ENCODE data around the gene TMIGD2. TPM values are rescaled to one million over a fixed set of nuclear protein-coding genes. Genes with fewer than 3 reads are reported as not detected.
"Not testable (repeated sequence)": the region's sequence is repeated elsewhere in the genome, so short reads cannot be mapped to it uniquely, and the experiment has no call there.

Gene TMIGD2, protein sequence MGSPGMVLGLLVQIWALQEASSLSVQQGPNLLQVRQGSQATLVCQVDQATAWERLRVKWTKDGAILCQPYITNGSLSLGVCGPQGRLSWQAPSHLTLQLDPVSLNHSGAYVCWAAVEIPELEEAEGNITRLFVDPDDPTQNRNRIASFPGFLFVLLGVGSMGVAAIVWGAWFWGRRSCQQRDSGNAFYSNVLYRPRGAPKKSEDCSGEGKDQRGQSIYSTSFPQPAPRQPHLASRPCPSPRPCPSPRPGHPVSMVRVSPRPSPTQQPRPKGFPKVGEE
- total RNA-seq: 20.1 and 20.9 TPM in 2 replicates

DNA sequence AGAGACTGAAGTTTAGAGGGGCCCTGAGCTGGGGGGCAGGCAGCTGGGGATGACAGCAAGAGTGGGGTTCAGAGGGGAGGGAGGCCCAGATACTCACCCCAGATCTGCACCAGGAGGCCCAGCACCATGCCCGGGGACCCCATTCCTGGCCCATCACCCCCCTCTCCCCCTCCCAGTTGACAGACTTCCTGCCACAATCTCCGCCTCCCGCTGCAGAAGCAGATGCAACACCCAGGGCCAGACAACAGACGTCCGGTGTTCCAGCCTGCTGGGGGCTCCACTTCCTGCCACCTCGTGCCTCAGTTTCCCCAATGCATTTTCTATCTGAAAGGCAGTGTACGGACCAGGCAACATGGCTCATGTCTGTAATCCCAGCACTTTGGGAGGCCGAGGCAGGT, at the start of gene TMIGD2:
TMIGD2 (minus strand) TSS at position 147 of the 398 bp plus-strand sequence; CDS start at position 143, 4 bp downstream.
- intact Hi-C loops (cut with micrococcal nuclease): no loop called here

DNA sequence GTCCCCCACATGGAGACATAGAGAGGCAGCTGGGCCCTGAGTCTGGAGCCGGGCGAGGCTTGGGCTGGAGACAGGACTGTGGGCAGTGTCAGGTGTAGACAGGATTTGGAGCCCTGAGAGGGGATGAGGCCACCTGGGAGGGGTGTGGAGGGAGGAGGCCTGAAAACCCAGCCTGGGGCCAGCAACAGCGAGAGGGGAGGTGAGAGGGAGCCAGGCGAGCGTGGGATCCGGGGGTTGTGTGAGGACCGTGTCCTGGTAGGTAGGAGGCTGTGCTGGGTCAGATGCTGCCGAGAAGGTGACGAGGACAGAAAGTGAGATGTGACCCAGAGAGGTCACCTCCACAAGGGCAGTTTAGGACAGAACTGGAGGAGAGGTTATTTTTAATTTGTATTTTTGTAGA, 48.5 kb upstream of the TMIGD2 start:
- intact Hi-C loops (cut with micrococcal nuclease): no loop called here

DNA sequence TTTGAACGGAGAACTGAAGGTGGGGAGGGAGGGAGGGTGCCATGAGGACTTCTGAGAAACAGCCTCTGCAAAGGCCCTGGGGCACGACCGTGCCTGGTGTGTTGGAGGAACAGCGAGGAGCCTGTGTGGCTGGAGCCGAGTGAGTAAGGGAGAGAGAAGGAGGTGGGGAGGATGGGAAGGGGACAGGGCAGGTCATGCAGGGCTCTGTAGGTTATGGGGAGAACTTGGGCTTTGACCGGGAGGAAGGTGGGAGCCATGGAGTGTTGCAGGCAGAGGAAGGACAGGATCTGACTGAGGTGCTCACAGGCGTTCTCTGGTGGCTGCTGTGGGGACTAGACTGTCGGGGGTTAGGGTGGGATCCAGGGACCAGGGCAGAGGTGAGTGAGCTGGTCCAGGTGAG, 47.9 kb upstream of the TMIGD2 start:
- intact Hi-C loops (cut with micrococcal nuclease): no loop called here

DNA sequence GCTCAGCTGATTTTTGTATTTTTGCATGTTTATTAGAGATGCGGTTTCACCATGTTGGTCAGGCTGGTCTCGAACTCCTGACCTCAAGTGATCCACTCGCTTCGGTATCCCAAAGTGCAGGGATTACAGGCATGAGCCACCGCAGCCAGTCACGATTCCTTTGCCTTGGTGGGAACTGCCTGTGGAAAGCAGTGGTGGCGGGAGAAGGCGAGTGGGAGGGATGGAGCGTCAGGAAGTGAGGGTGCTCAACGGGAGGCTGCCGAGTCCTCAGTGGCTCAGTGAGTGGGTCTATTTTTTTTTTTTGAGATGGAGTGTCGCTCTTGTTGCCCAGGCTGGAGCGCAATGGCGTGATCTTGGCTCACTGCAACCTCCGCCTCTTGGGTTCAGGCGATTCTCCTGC, 47.0 kb upstream of the TMIGD2 start:
- intact Hi-C loops (cut with micrococcal nuclease): not testable (repeated sequence)

DNA sequence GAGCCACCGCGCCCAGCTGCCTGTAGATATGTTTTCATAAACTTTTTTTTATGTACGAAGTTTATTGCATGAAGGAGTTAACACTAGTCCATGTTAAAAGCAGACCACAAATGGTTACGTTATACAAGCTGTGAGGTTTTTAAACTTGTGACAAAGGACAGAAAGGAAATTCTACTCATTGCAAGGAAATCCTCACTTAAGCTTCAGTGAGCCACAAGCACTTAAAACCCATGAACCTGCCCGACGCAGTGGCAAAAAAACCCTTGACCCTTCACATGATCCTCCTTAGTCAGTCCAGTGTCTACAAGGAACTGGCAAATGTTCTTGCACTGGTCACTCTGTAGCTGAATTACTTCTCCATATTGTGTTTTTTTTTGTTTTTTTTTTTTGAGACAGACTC, 45.3 kb upstream of the TMIGD2 start:
- intact Hi-C loops (cut with micrococcal nuclease): no loop called here

DNA sequence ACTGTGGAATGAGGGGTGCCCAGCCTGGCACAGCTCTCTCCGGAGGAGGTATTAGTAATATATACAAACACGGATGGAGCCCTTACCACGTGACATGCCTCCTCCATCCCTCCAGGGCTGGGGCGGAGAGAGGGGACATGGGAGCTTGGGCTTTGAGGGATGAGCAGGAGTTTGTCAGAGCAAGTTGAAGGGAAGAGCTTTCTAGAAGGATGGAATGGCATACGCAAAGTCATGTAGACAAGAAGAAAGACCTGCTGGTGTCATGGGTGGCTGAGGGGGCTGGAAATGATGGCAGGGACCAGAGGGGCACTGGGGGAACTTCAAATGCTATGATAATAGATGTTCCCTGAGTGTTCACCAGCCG, 43.8 kb upstream of the TMIGD2 start:
- intact Hi-C loops (cut with micrococcal nuclease): no loop called here

DNA sequence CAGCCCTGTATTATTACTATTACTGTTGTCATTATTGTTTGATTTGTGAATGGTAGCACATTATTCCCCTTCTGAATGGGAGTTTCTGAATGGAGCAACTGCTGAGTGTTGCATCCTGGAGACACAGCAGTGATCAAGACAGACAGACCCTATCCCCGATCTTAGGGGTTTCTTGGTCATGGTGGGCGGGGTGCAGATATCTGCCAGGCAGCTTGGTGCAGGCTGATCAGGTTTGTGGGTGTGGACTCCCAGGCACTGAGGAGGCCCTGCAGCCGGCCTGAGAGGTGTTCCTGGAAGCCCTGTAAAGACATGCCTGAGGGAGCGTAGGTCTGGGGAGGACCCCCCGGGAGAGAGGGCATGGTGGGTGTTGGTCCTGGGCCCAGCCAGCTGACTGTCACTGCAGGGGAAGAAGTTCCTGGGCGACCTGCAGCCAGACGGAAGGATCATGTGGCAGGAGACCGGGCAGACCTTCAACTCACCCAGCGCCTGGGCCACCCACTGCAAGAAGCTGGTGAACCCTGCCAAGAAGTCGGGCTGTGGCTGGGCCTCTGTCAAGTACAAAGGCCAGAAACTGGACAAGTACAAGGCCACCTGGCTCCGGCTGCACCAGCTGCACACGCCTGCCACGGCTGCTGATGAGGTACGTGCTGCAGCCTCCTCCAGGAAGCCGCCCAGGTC, 43.3 kb upstream of the TMIGD2 start:
- intact Hi-C loops (cut with micrococcal nuclease): no loop called here

DNA sequence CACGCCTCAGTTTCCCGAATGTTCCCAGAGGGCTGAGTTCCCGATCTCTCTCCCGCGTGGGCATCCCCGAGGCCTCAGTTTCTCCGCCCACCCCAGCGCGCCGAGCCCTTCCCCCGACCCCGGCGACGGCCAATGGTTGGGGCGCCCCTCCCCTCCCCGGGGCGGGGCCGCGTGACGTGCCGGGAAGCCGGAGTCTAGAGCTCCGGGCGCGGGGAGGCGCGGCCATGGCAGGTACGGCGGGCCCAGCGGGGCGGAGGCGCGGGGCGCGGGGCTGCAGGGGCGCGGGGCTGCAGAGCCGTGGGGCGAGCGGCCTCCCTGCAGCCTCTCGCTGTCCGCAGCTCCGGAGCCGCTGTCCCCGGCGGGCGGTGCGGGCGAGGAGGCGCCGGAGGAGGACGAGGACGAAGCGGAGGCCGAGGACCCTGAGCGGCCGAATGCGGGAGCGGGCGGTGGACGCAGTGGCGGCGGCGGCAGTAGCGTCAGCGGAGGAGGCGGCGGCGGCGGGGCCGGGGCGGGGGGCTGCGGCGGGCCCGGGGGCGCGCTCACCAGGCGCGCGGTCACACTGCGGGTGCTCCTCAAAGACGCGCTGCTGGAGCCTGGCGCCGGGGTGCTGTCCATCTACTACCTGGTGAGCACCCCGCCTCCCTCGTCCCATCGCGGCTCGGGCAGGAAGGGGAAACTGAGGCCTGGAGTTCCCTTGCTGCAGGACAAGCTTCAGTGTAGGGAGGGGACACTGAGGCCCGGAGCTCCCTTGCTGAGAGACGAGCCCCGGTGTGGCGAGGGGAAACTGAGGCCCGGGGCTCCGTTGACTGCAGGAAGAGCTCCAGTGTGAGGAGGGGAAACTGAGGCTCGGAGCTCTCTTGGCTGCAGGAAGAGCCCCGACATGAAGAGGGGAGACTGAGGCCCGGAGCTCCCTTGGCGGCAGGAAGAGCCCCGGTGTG, 41.5 kb upstream of the TMIGD2 start, which contains the start of gene MPND:
MPND (plus strand) TSS at position 193 of the 938 bp plus-strand sequence; CDS start at position 225, 32 bp downstream.
- intact Hi-C loops (cut with micrococcal nuclease): loop anchor here (1.0 to 2.0 kb wide), 3 partner anchors 25 to 127 kb away; partner anchors contain the start of gene YJU2

DNA sequence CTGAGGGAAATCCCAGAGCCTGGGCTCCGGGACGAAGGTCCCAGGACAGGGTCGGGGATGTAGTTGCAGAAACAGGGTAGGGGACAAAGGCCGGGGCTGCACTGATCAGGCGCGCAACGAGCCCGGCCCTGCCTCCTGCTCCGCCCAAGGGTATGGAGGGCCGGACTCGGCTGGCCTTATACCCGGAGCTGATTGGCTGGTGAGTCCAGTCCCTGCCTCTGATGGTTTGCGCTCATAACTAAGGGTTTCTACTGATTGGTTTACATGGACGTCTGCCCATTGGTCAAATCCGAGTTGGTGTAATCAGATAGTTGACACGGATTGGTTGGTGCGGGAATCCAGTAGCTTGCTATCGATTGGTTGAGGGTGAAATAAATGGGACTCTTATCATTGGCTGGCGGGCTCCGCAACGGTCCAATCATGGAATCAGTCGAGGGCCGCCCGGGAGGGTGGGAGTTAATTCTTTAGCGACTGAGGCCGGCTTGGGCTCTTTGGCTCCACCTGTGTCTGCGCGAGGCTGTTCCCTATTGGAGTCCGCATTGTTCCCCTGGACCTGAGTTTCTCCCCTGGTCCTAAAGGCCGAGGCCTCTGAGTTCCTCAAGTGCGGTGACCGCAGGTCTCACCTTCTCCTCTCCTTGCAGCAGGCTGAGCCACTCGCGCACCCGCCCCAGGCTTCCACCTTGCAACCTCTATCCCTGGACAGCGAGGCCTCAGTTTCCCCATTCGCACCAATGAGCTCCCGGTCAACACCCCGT, 40.6 kb upstream of the TMIGD2 start:
- intact Hi-C loops (cut with micrococcal nuclease): loop anchor here (1.0 to 2.0 kb wide), 5 partner anchors 14 to 128 kb away; partner anchors contain the start of genes SH3GL1 and YJU2

DNA sequence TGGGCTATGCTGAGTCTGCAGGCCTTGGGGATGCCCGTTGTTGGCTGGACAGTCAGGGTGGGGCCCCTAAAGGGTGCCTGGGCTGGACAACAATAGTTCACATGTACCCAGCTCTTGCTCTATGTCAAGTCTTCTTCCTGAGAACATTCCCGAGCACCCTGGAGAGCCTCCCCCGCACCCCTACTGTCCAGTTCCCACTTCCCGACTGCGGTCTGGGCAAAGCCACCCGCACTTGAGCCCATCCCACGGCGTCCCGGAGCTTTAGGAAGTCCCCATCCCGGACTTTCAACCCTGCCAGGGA, 40.1 kb upstream of the TMIGD2 start:
- intact Hi-C loops (cut with micrococcal nuclease): loop anchor here (1.0 to 2.0 kb wide), 4 partner anchors 14 to 129 kb away; partner anchors contain the start of gene SH3GL1

DNA sequence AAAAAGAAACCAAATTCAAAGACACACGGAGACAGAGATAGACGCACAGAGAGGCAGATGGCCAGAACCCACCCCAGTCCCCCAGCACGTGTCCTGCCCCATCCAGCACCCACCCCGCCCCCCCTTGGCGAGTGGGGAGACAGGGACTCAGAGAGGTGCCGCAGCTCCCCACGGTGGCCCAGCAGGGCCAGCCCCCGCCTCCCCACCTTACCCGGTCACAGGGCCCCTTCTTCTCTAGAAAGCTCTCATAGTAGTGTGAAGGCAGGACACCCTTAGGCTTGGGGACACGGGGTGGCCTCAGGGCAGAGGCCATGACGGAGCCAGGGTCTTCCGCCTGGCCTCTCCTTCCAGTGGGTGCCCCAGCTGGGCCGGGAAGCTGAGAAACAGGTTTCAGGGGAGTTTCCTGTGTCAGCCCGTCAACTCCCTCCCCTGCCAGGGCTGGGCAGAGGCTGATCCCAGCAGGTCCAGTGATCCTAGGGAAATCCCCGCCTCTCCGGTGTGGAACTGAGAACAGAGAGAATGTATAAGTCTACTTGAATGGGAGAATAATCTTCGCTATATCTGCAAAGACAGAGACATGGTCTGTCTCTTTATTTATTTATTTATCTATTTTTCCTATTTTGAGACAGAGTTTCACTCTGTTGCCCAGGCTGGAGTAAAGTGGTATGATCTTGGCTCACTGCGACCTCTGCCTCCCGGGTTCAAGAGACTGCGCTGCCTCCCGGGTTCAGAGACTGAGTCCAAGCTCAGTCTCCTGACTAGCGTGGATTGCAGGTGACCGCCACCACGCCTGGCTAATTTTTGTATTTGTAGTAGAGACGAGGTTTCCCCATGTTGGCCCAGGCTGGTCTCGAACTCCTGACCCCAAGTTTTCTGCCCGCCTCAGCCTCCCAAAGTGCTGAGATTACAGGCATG, 36.5 kb upstream of the TMIGD2 start, which contains the start of gene STAP2:
STAP2 (minus strand) TSS at position 387 of the 915 bp plus-strand sequence; CDS start at position 313, 74 bp downstream.
- intact Hi-C loops (cut with micrococcal nuclease): no loop called here

DNA sequence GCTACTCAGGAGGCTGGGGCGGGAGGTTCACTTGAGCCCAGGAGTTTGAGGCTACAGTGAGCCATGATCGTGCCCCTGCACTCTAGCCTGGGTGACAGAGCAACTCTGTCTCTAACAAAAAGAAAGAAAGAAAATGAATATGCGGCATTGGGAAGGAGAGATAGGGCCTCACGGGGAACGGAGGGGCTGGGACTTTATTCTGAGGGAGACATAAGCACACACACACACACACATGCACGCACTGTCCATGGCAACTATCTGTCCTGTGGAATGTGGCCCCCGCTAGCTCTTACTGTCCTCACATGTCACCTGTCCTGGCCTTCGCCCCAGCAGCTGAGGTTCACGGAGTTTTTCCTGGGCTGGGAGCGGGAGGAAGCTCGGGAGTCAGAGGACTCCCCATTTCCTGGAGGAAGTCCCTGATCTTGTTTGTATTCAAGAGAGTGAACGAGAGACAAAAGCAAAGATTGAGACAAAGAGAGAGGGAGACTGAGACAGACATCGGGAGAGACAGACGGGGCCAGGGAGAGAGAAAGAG, 35.8 kb upstream of the TMIGD2 start:
- intact Hi-C loops (cut with micrococcal nuclease): no loop called here

DNA sequence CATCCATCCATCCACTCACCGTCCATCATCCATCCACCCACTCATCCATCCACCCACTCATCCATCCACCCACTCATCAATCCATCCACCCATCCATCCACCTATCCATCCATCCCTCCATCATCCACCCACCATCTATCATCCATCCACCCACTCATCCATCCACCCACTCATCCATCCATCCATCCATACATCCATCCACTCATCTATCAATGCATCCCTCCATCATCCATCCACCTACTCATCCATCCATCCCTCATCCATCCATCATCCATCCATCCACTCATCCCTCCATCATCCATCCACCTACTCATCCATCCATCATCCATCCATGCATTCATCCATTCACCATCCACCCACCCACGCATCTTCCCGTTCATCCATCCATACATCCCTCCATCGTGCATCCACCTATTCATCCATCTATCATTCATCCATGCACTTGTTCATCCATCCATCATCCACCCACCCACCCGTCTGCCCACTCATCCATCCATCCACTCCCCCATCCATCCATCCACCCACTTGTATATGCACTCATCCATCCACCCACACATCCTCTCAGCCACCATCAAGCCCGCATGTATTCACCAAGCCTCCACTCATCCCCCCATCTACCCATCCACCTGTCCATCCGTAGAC, 32.9 kb upstream of the TMIGD2 start:
- intact Hi-C loops (cut with micrococcal nuclease): no loop called here

DNA sequence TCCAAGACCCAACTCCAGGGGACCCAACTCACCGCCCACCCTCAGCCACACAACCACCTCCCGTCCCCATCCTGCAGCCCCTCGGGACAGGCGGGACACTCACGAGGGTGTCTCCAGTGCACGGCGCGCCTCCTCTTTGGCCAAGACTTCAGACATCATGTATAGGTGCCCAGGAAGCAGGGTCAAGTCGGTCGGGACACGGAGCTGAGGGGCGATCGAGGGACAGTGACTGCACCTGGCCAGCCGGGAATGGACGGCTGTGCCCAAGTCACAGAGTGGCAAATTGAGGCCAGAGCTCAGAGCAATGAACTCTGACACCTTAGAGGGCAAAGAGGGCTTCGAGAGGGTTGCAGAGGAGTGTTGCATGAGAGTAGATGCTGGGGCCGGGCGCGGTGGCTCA, 27.7 kb upstream of the TMIGD2 start:
- intact Hi-C loops (cut with micrococcal nuclease): loop anchor here (5.0 kb wide), 1 partner anchor 142 kb away; the partner anchor contains the start of gene HDGFL2

DNA sequence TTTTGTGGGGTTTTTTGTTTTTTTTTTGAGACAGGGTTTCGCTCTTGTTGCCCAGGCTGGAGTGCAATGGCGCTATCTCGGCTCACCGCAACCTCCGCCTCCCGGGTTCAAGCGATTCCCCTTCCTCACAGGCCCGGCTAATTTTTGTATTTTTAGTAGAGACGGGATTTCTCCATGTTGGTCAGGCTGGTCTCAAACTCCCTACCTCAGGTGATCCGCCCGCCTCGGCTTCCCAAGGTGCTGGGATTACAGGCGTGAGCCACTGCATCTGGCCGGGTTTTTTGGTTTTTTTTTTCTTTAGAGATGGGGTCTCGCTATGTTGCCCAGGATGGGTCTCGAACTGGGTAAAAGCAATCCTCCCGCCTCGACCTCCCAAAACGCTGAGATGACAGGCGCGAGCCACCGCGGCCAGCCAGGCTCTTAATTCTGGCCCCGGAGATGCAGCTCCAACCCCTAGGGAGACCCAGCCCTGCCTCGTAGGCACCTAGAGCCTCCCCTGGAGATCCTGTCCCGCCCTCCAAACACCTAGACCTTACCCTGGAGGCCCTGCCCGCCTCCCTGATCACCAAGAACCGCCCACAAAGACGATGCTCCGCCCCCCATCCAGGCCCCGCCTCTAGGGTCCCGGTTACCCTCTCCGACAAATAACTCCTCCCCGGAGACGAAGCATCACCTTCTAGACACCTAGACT, 26.9 kb upstream of the TMIGD2 start:
- intact Hi-C loops (cut with micrococcal nuclease): loop anchor here (1.0 to 5.0 kb wide), 2 partner anchors 13 to 143 kb away; partner anchors contain the start of gene HDGFL2

DNA sequence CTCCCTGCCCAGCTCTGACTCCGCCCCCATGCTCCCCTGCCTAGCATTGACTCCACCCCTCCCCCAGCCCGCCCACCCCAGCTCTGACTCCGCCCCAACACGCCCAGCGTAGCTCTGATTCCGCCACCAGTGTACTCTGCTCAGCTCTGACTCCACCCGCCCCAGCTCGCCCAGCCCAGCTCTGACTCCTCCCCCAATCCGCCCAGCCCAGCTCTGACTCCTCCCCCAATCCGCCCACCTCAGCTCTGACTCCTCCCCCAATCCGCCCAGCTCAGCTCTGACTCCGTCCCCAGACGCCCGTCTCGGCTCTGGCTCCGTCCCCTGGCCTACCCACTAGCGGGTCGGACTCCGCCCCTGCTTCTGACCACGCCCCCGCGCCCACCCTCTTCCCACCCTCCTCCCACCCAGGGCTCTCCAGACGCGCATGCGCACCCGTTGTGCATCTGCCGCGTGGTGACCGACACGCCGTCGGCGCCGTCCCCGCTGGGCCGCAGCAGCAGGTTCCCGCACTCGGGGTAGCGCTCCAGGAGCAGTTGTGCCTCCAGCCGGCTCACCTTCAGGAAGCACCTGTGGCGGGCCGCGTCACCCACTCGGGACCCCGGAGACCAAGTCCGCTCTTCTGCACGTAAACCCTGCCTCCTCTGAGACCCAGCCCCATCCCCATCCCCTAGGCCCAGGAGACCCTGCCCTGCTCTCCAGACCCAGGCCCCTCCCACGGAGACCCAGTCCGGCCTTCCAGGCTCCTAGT, 26.2 kb upstream of the TMIGD2 start:
- intact Hi-C loops (cut with micrococcal nuclease): loop anchor here (1.0 to 5.0 kb wide), 2 partner anchors 14 to 144 kb away; partner anchors contain the start of gene HDGFL2

DNA sequence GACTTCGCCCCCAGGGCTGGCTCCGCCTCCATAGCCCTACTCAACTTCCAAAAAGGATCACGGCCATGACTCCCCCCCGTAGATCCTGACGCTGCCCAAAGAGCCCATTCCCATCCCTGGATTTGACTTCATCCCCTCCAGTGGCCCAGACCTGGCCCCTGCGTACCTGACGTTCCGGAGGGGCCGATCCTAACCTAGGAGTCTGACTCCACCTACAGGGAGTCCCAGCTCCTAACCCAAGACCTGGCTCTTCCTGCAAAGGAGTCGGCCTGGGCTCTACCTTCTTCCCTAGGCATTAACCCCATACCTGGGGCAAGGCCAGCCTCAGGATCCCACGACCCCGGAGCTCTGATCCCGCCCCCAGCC, 25.7 kb upstream of the TMIGD2 start:
- intact Hi-C loops (cut with micrococcal nuclease): loop anchor here (1.0 to 5.0 kb wide), 2 partner anchors 14 to 144 kb away; partner anchors contain the start of gene HDGFL2

Measured in T-helper 2 cell treated with Interferon-gamma antibody and Interleukin-4, amounts not matched to agents 100 ng/mL and 5 ng/mL, for 36 hours (primary cell).